ENCODE measurements around the gene TBC1D3L. TPM values are rescaled to one million over a fixed set of nuclear protein-coding genes. Genes with fewer than 3 reads are reported as not detected.

TBC1D3L gene
- total RNA-seq, result 2.7 and 8.2 TPM in 2 replicates

GRCh38 chr17:37988960-37989359, at the start of gene TBC1D3L:
TBC1D3L (minus strand) TSS chr17:37989060; CDS start chr17:37987520, 1,540 bp downstream.

GRCh38 chr17:38003676-38004075, 14.8 kb upstream of the TBC1D3L start, which contains the start of gene TBC1D3D:
TBC1D3D (plus strand) TSS chr17:38003976; CDS start chr17:38005561, 1,585 bp downstream.

Other genes starting within 250 kb of the TBC1D3L start
- not detected in 2 replicates for gene HNF1B, start 244.0 kb downstream of the TBC1D3L start, total RNA-seq
- gene TBC1D3K, start 64.6 kb downstream of the TBC1D3L start, total RNA-seq, result 0.07 TPM in 1 of 2 replicates, not detected in the other
- 0.33 TPM in 1 of 2 replicates, not detected in the other for gene TBC1D3D, start 14.9 kb upstream of the TBC1D3L start, total RNA-seq
- gene TBC1D3C, start 79.6 kb upstream of the TBC1D3L start, total RNA-seq, result 0.39 TPM in 1 of 2 replicates, not detected in the other
- gene TBC1D3E, start 138.9 kb upstream of the TBC1D3L start, total RNA-seq, result 0.65 TPM in 1 of 2 replicates, not detected in the other
- not detected in 2 replicates for gene TBC1D3, start 203.5 kb upstream of the TBC1D3L start, total RNA-seq